ENCODE results near the gene RFTN1. TPM values are rescaled to one million over a fixed set of nuclear protein-coding genes. Genes with fewer than 3 reads are reported as not detected.

Gene RFTN1
- total and polyA plus RNA-seq, 9 of the 15 experiments (the other 6 are each of a cell fraction or from before 2014, with no cell fraction given): 0.08 to 0.51 (median 0.11) TPM; not detected in 6

DNA sequence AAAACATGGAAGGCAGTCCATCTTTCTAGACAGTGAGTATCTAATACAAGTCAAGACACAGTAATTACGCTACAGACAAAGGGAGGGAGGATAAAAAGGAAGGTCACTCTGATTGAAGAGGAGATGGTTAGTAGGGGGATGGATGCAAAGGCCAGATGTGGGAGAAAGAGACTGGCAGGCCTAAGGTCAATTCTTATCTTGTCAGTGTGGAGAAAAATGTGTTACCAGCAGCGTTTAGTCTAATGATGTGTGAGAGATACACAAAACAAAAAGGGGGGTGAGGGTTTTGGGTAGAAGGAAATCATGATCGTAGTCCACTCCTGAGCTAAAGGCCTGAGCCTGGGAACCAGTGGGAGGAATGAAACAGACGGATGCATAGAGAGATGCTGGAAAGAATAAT lies 46.7 kb downstream of the RFTN1 start:
- no peak overlapping the region for H3K9ac ChIP-seq (ENCODE audit: insufficient read depth in 1 of 2, low read depth in 2 of 2, low read length in 2 of 2)
- intact Hi-C loops (cut with micrococcal nuclease): no loop called here
- no peak overlapping the region for H3K27ac ChIP-seq (ENCODE audit: extremely low read depth, low read depth, low read length)
- DNase-seq (ENCODE audit: extremely low read depth in 1 of 4, low spot score in 3 of 4): no peak
- H2AFZ ChIP-seq (ENCODE audit: low read depth, low read length): no peak overlapping the region
- H3K4me3 ChIP-seq: no peak overlapping the region
- no TSS peak for BruUV-seq (replicated peaks)
- no peak for FAIRE-seq
- H4K20me1 ChIP-seq (replicated peaks; ENCODE audit: control insufficient read depth, insufficient read depth, low read length): no peaks in the 10 kb centered on the region
- no peak for TF ChIP-seq KDM2B (CRISPR knock-in tag; IDR thresholded peaks at IDR 0.05)
- TF ChIP-seq ZBTB17 (CRISPR knock-in tag; IDR thresholded peaks at IDR 0.05): no peak
- TF ChIP-seq HNRNPLL (IDR thresholded peaks at IDR 0.05; ENCODE audit: low read depth, low read length, poor library complexity, severe bottlenecking): no peak
- in situ Hi-C loops (cut with MboI): no loop called here
- no peaks in the 10 kb centered on the region for H3K9me3 ChIP-seq (replicated peaks; ENCODE audit: control insufficient read depth, insufficient read depth, low read depth, low read length)
- WGBS (ENCODE audit: insufficient coverage, low coverage, missing lambda C conversion rate): 0% methylated on average over 4 of the region's 4 CpGs
- no peak for ATAC-seq
- ChIA-PET POLR2A (interaction anchor here (1.2 kb wide), 1 partner anchor 67 kb away, joined by 3 read pairs; no protein-coding TSS in a partner anchor), CTCF (ENCODE audit: low intra/inter-chr PET ratio) (no interaction called here)
- H3K4me1 ChIP-seq (replicated peaks in 1 of 2; ENCODE audit: control insufficient read depth in 2 of 2, insufficient read depth in 2 of 2, low read length in 2 of 2): peaks cover 0 to 3% of the 10 kb centered on the region in 2 experiments; a peak in 2 of 5 replicates
- H3K9me1 ChIP-seq (ENCODE audit: control insufficient read depth, insufficient read depth, low read length): no peaks in the 10 kb centered on the region
- H3K79me2 ChIP-seq (ENCODE audit: control insufficient read depth, insufficient read depth, low read length): no peaks in the 10 kb centered on the region
- no peaks in the 10 kb centered on the region for H3K36me3 ChIP-seq (ENCODE audit: control insufficient read depth, insufficient read depth, low read length)
- no peak overlapping the region for H3K4me2 ChIP-seq (ENCODE audit: insufficient read depth, low read length)
- peaks cover 13 to 30% of the 10 kb centered on the region in 2 experiments for H3K27me3 ChIP-seq (ENCODE audit: control insufficient read depth in 2 of 2, insufficient read depth in 2 of 2, low read length in 2 of 2)

DNA sequence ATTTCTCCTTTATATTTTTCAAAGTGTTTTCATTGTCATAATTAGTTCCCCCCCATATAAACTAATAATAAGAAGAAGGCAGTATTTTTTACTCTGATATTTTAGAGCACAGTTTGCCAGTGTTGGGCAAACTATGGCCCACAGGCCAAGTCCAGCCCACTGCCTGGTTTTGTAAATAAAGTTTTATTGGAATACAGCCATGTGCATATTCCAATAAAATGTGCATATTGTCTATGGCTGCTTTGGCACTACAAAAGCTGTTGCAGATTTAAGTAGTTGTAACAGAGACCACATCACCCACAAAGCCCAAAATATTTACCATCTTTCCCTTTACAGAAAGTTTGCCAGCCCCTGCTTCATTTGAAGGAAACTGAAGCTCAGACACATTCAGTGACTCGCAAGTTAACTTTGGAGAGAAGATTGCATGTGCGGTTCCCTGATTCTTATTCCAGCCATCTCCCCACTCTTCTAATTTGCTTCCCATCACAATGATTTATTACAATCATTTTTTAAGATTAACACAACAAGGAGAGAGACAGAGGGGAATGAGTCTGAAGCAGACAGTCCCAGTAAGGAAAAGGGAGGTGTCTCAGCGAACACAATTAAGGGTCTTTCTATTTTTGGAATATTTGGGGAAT lies 48.9 kb downstream of the RFTN1 start:
- no peak for DNase-seq (ENCODE audit: extremely low read depth in 1 of 4, low spot score in 3 of 4)
- in situ Hi-C loops (cut with MboI) (no loop called here), intact Hi-C loops (cut with micrococcal nuclease) (no loop called here)
- Histone ChIP-seq H4K20me1 (replicated peaks; ENCODE audit: control insufficient read depth, insufficient read depth, low read length) (no peaks in the 10 kb centered on the region), H3K79me2 (ENCODE audit: control insufficient read depth, insufficient read depth, low read length) (no peaks in the 10 kb centered on the region), H3K9me3 (replicated peaks; ENCODE audit: control insufficient read depth, insufficient read depth, low read depth, low read length) (no peaks in the 10 kb centered on the region), H3K9ac (ENCODE audit: insufficient read depth in 1 of 2, low read depth in 2 of 2, low read length in 2 of 2) (no peak overlapping the region), H2AFZ (ENCODE audit: low read depth, low read length) (no peak overlapping the region), H3K4me3 (no peak overlapping the region), H3K4me2 (ENCODE audit: insufficient read depth, low read length) (no peak overlapping the region), H3K4me1 (replicated peaks in 1 of 2; ENCODE audit: control insufficient read depth in 2 of 2, insufficient read depth in 2 of 2, low read length in 2 of 2) (peaks cover 0 to 3% of the 10 kb centered on the region in 2 experiments; a peak in 2 of 5 replicates), H3K9me1 (ENCODE audit: control insufficient read depth, insufficient read depth, low read length) (no peaks in the 10 kb centered on the region), H3K27ac (ENCODE audit: extremely low read depth, low read depth, low read length) (no peak overlapping the region), H3K27me3 (ENCODE audit: control insufficient read depth in 2 of 2, insufficient read depth in 2 of 2, low read length in 2 of 2) (peaks cover 13 to 24% of the 10 kb centered on the region in 2 experiments), H3K36me3 (ENCODE audit: control insufficient read depth, insufficient read depth, low read length) (no peaks in the 10 kb centered on the region)
- no TSS peak for BruUV-seq (replicated peaks)
- POLR2A ChIA-PET: interaction anchor here (0.6 to 0.9 kb wide), 2 partner anchors 16 to 25 kb away, joined by 3 to 4 read pairs; no protein-coding TSS in a partner anchor
- WGBS (ENCODE audit: insufficient coverage, low coverage, missing lambda C conversion rate): 3% methylated on average over 3 of the region's 3 CpGs
- ATAC-seq: no peak
- CTCF ChIA-PET (ENCODE audit: low intra/inter-chr PET ratio): no interaction called here
- no peak for FAIRE-seq
- TF ChIP-seq SOX6 (IDR thresholded peaks at IDR 0.05) (no peak), MYC (IDR thresholded peaks at IDR 0.05; ENCODE audit: low read depth, low read length) (no peak), MYC (CRISPR knock-in tag; IDR thresholded peaks at IDR 0.05; ENCODE audit: borderline replicate concordance, low read depth) (no peak)
